GM18505 (cell line): ENCODE data around the gene PJVK.

Experiments used
- ATAC-seq: cut with Tn5 transposase; IDR thresholded peaks from one replicate; pipeline ENCODE4 v1.9.1; 2021; ENCODE audit not compliant: unreplicated experiment
- POLR2A ChIP-seq: IDR thresholded peaks from 4 replicates; pipeline ENCODE4 v1.6.1; 2011; ENCODE audit warnings: borderline replicate concordance; ENCODE audit not compliant: insufficient read depth, insufficient read length; ENCODE audit errors: extremely low read depth

The PJVK gene

GRCh38 chr2:178480227-178481181, 29.3 kb downstream of the PJVK start, which contains the start of gene PLEKHA3:
TSS of gene PLEKHA3 (plus strand) at chr2:178480457. CDS start at chr2:178480870, 413 bp downstream.
- peak; percentile 56 for ATAC-seq
- peak; percentile 70 for TF ChIP-seq POLR2A

- no peak for TF ChIP-seq POLR2A
- ATAC-seq = peak; percentile 26
Observed at GRCh38 chr2:178482437-178482836, 31.3 kb downstream of the PJVK start.

DNA sequence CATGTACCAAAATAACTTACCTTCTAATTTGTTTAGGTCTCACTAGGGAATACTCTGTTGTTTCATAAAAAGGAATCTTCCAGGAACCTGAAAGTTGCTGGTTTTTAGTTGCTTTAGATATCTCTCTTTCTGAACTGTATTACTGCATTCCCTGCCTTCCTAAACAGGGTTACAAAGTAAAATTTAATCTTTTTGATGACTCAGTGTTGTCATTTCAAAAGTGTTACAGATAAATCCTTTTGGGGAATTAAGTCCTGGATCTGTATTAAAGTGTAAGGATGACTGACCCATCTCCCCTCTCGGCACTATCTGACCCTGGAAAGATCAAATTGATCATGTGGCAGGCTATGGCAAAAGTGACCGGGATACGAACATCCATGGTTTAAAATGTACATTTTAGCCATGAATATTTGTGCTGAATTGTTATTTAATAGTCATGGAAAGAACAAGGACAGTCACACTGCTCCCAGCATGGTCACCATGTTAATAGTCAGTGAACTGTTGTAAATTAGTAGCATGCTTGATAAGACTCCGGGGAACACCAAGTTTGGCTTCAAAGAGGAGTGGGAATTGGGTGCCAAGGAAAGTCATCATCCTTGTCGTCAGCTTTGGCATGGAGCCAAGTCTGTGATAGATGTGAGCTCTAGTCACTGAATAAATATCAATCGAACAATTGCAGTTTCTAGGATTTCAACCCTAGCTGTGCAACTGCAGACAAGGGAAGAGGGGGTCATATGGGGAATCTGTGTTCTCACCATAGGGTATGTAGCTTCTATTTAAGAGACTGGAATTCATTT, 33.3 kb downstream of the PJVK start:
- no peak for ATAC-seq
- no peak for TF ChIP-seq POLR2A

DNA sequence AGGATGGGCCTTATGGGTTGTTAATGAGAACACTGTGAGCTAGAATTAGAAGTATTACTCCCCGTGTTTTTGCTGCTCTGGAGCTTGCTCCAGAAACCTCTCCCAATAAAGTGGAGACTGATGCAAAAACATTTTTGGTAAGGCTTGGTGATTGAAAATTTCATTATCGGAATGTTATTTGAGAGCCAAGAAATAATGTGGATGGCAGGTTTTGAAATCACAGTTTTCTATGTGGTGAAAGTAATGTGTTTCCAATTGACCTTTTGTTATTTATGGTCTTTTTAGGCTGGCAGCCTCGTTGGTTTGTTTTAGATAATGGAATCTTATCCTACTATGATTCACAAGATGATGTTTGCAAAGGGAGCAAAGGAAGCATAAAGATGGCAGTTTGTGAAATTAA, 34.2 kb downstream of the PJVK start:
- no peak for TF ChIP-seq POLR2A
- no peak for ATAC-seq

- no peak for TF ChIP-seq POLR2A
- no peak for ATAC-seq
Observed at GRCh38 chr2:178491612-178492011, 40.4 kb downstream of the PJVK start.

GRCh38 chr2:178496049-178496448, 44.9 kb downstream of the PJVK start:
- no peak for TF ChIP-seq POLR2A
- ATAC-seq = no peak

DNA sequence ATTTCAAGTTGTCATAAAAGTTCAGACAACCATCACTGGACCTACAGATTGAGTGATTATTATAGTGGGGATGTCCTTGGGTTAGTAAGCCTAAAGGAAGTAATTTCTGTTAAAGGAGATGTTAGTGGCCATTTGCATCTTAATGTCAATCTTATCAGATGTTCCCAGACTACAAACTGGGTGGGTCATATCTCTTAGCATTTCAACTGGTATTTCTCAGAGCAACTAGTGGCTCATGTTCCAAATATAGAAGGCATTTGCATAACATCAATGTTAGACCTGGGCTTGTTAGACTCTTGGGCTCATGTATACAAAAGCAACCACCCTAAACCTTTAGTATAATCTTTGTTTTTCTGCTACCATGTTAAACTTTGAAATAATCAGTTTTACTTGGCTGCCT, 47.0 kb downstream of the PJVK start:
- ATAC-seq = no peak
- no peak for TF ChIP-seq POLR2A

DNA sequence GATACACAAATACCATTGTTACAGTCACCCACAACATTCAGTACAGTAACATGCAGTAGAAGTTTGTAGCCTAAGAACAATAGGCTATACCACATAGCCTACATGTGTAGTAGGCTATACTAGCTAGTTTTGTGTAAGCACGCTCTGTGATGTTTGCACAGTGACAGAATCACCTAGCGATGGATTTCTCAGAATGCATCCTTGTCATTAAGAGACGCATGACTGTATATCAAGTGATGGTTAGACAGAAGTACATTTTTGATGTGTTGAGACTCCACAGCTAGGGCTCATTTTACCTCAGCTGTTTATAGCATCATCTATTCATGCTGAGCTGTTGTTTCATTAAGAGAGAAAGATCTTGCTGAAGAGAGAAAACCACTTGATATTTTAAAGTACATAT, 48.5 kb downstream of the PJVK start:
- no peak for TF ChIP-seq POLR2A
- ATAC-seq = no peak

- no peak for ATAC-seq
- no peak for TF ChIP-seq POLR2A
Observed at GRCh38 chr2:178502751-178503150, 51.6 kb downstream of the PJVK start.

GRCh38 chr2:178506101-178506500, 54.9 kb downstream of the PJVK start:
- no peak for ATAC-seq
- no peak for TF ChIP-seq POLR2A

GRCh38 chr2:178506524-178506923, 55.3 kb downstream of the PJVK start:
- no peak for ATAC-seq
- TF ChIP-seq POLR2A = no peak

GRCh38 chr2:178506949-178507348, 55.8 kb downstream of the PJVK start:
- no peak for TF ChIP-seq POLR2A
- ATAC-seq = no peak

- ATAC-seq = no peak
- TF ChIP-seq POLR2A = no peak
Observed at GRCh38 chr2:178508646-178509045, 57.5 kb downstream of the PJVK start.
